GM23338 (cell line): Measurements from ENCODE around the gene PAPPA. TPM values are rescaled to one million over a fixed set of nuclear protein-coding genes. Genes with fewer than 3 reads are reported as not detected.

Experiments used
- ATAC-seq: fragments of 200-7000 bp; cut with Tn5 transposase; 3 replicates; pipeline ENCODE4 v1.9.1; 2020
- DNase-seq: peaks from one replicate; pipeline ENCODE4 v3.0.0-alpha.2; 2015; ENCODE audit warnings: low spot score
- H2AFZ ChIP-seq: fragments of 200-600 bp; sonication (generic); 2 replicates; pipeline ENCODE4 v1.8.0; 2016; ENCODE audit warnings: antibody characterized with exemption, mild to moderate bottlenecking, moderate library complexity
- H3F3A ChIP-seq: fragments of 200-600 bp; sonication (generic); replicated peaks from 2 replicates; pipeline ENCODE4 v1.8.0; 2017; ENCODE audit warnings: antibody characterized with exemption, mixed run types, low read depth
- H3K27ac ChIP-seq: fragments of 200-600 bp; sonication (generic); 2 replicates; pipeline ENCODE4 v1.6.1; 2016; ENCODE audit warnings: low read depth
- H3K27me3 ChIP-seq: fragments of 200-600 bp; sonication (generic); 2 replicates; pipeline ENCODE4 v1.8.0; 2016; ENCODE audit warnings: mild to moderate bottlenecking, mixed run types, moderate library complexity; ENCODE audit not compliant: insufficient read depth
- H3K36me3 ChIP-seq: fragments of 200-600 bp; sonication (generic); 2 replicates; pipeline ENCODE4 v1.8.0; 2016; ENCODE audit warnings: mild to moderate bottlenecking; ENCODE audit not compliant: insufficient read depth
- H3K4me1 ChIP-seq: fragments of 200-600 bp; sonication (generic); 2 replicates; pipeline ENCODE4 v1.8.0; 2016; ENCODE audit warnings: mild to moderate bottlenecking, moderate library complexity; ENCODE audit not compliant: insufficient read depth
- H3K4me2 ChIP-seq: fragments of 200-600 bp; sonication (generic); 2 replicates; pipeline ENCODE4 v1.7.1; 2017; ENCODE audit warnings: mixed run types
- H3K4me3 ChIP-seq: fragments of 200-600 bp; sonication (generic); 2 replicates; pipeline ENCODE4 v1.6.1; 2016; ENCODE audit warnings: mixed run types
- H3K79me2 ChIP-seq: fragments of 200-600 bp; sonication (generic); replicated peaks from 2 replicates; pipeline ENCODE4 v1.8.0; 2017; ENCODE audit warnings: mild to moderate bottlenecking; ENCODE audit not compliant: insufficient read depth
- H3K9me2 ChIP-seq: fragments of 200-600 bp; sonication (generic); 2 replicates; pipeline ENCODE4 v1.8.0; 2017; ENCODE audit not compliant: insufficient read depth
- H4K20me1 ChIP-seq: fragments of 200-600 bp; sonication (generic); replicated peaks from 2 replicates; pipeline ENCODE4 v1.8.0; 2017; ENCODE audit warnings: mild to moderate bottlenecking; ENCODE audit not compliant: insufficient read depth
- H3K27ac Mint-ChIP-seq: 2 replicates; pipeline ENCODE4 v1.8.0; 2020; ENCODE audit warnings: inconsistent platforms, mild to moderate bottlenecking, moderate library complexity, mixed read lengths
- H3K27me3 Mint-ChIP-seq: 3 replicates; pipeline ENCODE4 v1.8.0; 2022; ENCODE audit warnings: low read depth, mild to moderate bottlenecking, moderate library complexity, mixed read lengths, inconsistent platforms; ENCODE audit not compliant: insufficient read depth, poor library complexity
- H3K36me3 Mint-ChIP-seq: 3 replicates; pipeline ENCODE4 v1.8.0; 2021; ENCODE audit warnings: low read depth, mild to moderate bottlenecking, inconsistent platforms, moderate library complexity, mixed read lengths
- H3K4me1 Mint-ChIP-seq: 3 replicates; pipeline ENCODE4 v1.8.0; 2020; ENCODE audit warnings: mild to moderate bottlenecking, inconsistent platforms, mixed read lengths
- H3K4me3 Mint-ChIP-seq: 3 replicates; pipeline ENCODE4 v1.8.0; 2021; ENCODE audit warnings: moderate library complexity, mild to moderate bottlenecking, inconsistent platforms, mixed read lengths
- H3K9me3 Mint-ChIP-seq: 3 replicates; pipeline ENCODE4 v1.8.0; 2020; ENCODE audit warnings: moderate library complexity, mild to moderate bottlenecking, inconsistent platforms, mixed read lengths
- CTCF ChIP-seq, 2 experiments: fragments of 200-600 bp in 1 of 2; sonication (generic) in 1 of 2; conservative IDR thresholded peaks; 2 replicates each; pipeline versions ENCODE4 v1.5.1 to v1.6.1; 2016 to 2017; ENCODE audit warnings: antibody characterized with exemption in 2 of 2, low read depth in 2 of 2, mild to moderate bottlenecking in 2 of 2, moderate library complexity in 1 of 2
- ETS1 ChIP-seq: IDR thresholded peaks from 2 replicates; pipeline ENCODE4 v1.6.1; 2016; ENCODE audit warnings: antibody characterized with exemption
- EZH2 ChIP-seq: fragments of 200-600 bp; sonication (generic); IDR thresholded peaks from one replicate; pipeline ENCODE4 v1.8.0; 2017; ENCODE audit warnings: antibody characterized with exemption, mild to moderate bottlenecking, low read depth; ENCODE audit not compliant: unreplicated experiment
- EZH2phosphoT487 ChIP-seq: fragments of 200-600 bp; sonication (generic); IDR thresholded peaks from one replicate; pipeline ENCODE4 v1.8.1; 2018; ENCODE audit warnings: antibody characterized with exemption; ENCODE audit not compliant: unreplicated experiment
- JUNB ChIP-seq: IDR thresholded peaks from one replicate; pipeline ENCODE4 v1.6.1; 2016; ENCODE audit warnings: antibody characterized with exemption; ENCODE audit not compliant: unreplicated experiment
- POLR2AphosphoS5 ChIP-seq: IDR thresholded peaks from 2 replicates; pipeline ENCODE4 v1.6.1; 2016; ENCODE audit warnings: antibody characterized with exemption, low read depth
- REST ChIP-seq: IDR thresholded peaks from one replicate; pipeline ENCODE4 v1.6.1; 2018; ENCODE audit warnings: antibody characterized with exemption; ENCODE audit not compliant: unreplicated experiment
- ZNF114 ChIP-seq: fragments of 250-450 bp; sonication (Bioruptor Pico); IDR thresholded peaks from 2 replicates; pipeline ENCODE4 v1.5.0; 2020; ENCODE audit warnings: mild to moderate bottlenecking, moderate library complexity
- ZNF462 ChIP-seq: fragments of 250-450 bp; sonication (Bioruptor Pico); IDR thresholded peaks from 2 replicates; pipeline ENCODE4 v1.5.0; 2020; ENCODE audit warnings: mild to moderate bottlenecking, moderate library complexity
- polyA plus RNA-seq: library from polyadenylated mRNA; unstranded; fragments of >200 nt; fragmentation: Nextera tagmentation; extraction: Ambion mirVana; gene quantifications from 2 replicates; pipeline ENCODE4 v1.2.1, GENCODE V29; 2016
- total RNA-seq: library from RNA; depleted of rRNA; stranded (reverse); fragments of >200 nt; shearing (Covaris generic); gene quantifications from 2 replicates; pipeline ENCODE4 v1.2.3, GENCODE V29; 2014

Gene PAPPA
- total and polyA plus RNA-seq, 2 experiments from 2014 or later: 0.38 to 0.66 TPM

GRCh38 chr9:116405321-116405720 lies 251.7 kb downstream of the PAPPA start:
- Histone ChIP-seq H3K27me3 (no peaks in the 10 kb centered on the region), H3K4me2 (no peak overlapping the region), H3K36me3 (no peaks in the 10 kb centered on the region), H3K79me2 (no peaks in the 10 kb centered on the region), H3K4me1 (no peaks in the 10 kb centered on the region), H3K4me3 (no peak overlapping the region), H3K9me2 (peaks cover 8% of the 10 kb centered on the region; the same call in 1 of the 2 replicates), H3K27ac (no peak overlapping the region), H2AFZ (no peak overlapping the region), H3F3A (no peaks in the 10 kb centered on the region), H4K20me1 (no peaks in the 10 kb centered on the region)
- Mint-ChIP-seq H3K36me3 (no peaks in the 10 kb centered on the region), H3K27me3 (no peaks in the 10 kb centered on the region), H3K9me3 (no peaks in the 10 kb centered on the region; the same call in 2 of the 3 replicates), H3K4me3 (no peak overlapping the region), H3K27ac (no peak overlapping the region), H3K4me1 (no peaks in the 10 kb centered on the region; the same call in 2 of the 3 replicates)
- DNase-seq (no peak), ATAC-seq (no peak)
- TF ChIP-seq JUNB: no peak
- no peak for TF ChIP-seq POLR2AphosphoS5
- no peak for TF ChIP-seq EZH2phosphoT487
- no peak for TF ChIP-seq EZH2

- Histone ChIP-seq H3K27me3 (no peaks in the 10 kb centered on the region), H3K9me2 (peaks cover 8% of the 10 kb centered on the region; the same call in 1 of the 2 replicates), H2AFZ (no peak overlapping the region), H3K36me3 (no peaks in the 10 kb centered on the region), H3K79me2 (no peaks in the 10 kb centered on the region), H4K20me1 (no peaks in the 10 kb centered on the region), H3K4me2 (no peak overlapping the region), H3K4me1 (no peaks in the 10 kb centered on the region), H3K27ac (no peak overlapping the region), H3F3A (no peaks in the 10 kb centered on the region), H3K4me3 (no peak overlapping the region)
- no peaks in the 10 kb centered on the region; the same call in 2 of the 3 replicates for H3K4me1 Mint-ChIP-seq
- ATAC-seq: no peak
- H3K27me3 Mint-ChIP-seq: no peaks in the 10 kb centered on the region
- no peaks in the 10 kb centered on the region; the same call in 2 of the 3 replicates for H3K9me3 Mint-ChIP-seq
- H3K27ac Mint-ChIP-seq: no peak overlapping the region
- no peak overlapping the region for H3K4me3 Mint-ChIP-seq
- no peaks in the 10 kb centered on the region for H3K36me3 Mint-ChIP-seq
- no peak for DNase-seq
- no peak for TF ChIP-seq REST
- no peak for TF ChIP-seq ETS1
- TF ChIP-seq CTCF (conservative IDR thresholded peaks at IDR 0.05; ENCODE audit: low read depth in 2 of 2): no peak
- no peak for TF ChIP-seq POLR2AphosphoS5
- no peak for TF ChIP-seq EZH2phosphoT487
- no peak for TF ChIP-seq ZNF462 (CRISPR knock-in tag)
- TF ChIP-seq EZH2: no peak
- no peak for TF ChIP-seq ZNF114
Observed at GRCh38 chr9:116406469-116406868, 252.9 kb downstream of the PAPPA start.
